IPS-20b (cell line): ENCODE results near the gene SNX11.
A peak's percentile ranks its signal among the peaks of the same experiment; 100 is the strongest.
"Not testable (repeated sequence)": the region's sequence is repeated elsewhere in the genome, so short reads cannot be mapped to it uniquely, and the experiment has no call there.

ENCODE experiments used
- H3K27ac ChIP-seq: one replicate; pipeline ENCODE4 v1.5.1; 2013; ENCODE audit warnings: low read length
- H3K27me3 ChIP-seq: 2 replicates; pipeline ENCODE4 v1.6.1; 2013; ENCODE audit warnings: mild to moderate bottlenecking, low read length, inconsistent platforms; ENCODE audit not compliant: insufficient read depth
- H3K36me3 ChIP-seq: 2 replicates; pipeline ENCODE4 v1.6.1; 2013; ENCODE audit warnings: low read depth, mild to moderate bottlenecking, inconsistent platforms, low read length, moderate library complexity; ENCODE audit not compliant: insufficient read depth
- H3K4me1 ChIP-seq: 2 replicates; pipeline ENCODE4 v1.6.1; 2013; ENCODE audit warnings: mild to moderate bottlenecking, control low read depth, inconsistent platforms, low read length, moderate library complexity; ENCODE audit not compliant: insufficient read depth
- H3K4me3 ChIP-seq: 2 replicates; pipeline ENCODE4 v1.5.1; 2013; ENCODE audit warnings: mild to moderate bottlenecking, low read length, inconsistent platforms
- H3K9ac ChIP-seq: 2 replicates; pipeline ENCODE4 v1.6.1; 2013; ENCODE audit warnings: low read depth, mild to moderate bottlenecking, inconsistent platforms, low read length, moderate library complexity
- H3K9me3 ChIP-seq: 2 replicates; pipeline ENCODE4 v1.6.1; 2013; ENCODE audit warnings: mild to moderate bottlenecking, low read depth, low read length, inconsistent platforms; ENCODE audit not compliant: insufficient read depth

Gene SNX11

GRCh38 chr17:48107137-48108055, at the start of gene SNX11:
Gene SNX11, plus strand, starts transcription at chr17:48107766. Its CDS starts 4,278 bp downstream, at chr17:48112044.
- no peaks in the 10 kb centered on the region; the same call in 1 of the 2 replicates for H3K27me3 ChIP-seq
- H3K9ac ChIP-seq = peak within 1 kb of the TSS; percentile 90
- H3K4me1 ChIP-seq = peaks cover 5% of the 10 kb centered on the region; the same call in 1 of the 2 replicates
- peak within 1 kb of the TSS; percentile 90 for H3K4me3 ChIP-seq
- H3K27ac ChIP-seq = no peak within 1 kb of the TSS
- no peaks in the 10 kb centered on the region for H3K9me3 ChIP-seq
- H3K36me3 ChIP-seq = no peaks in the 10 kb centered on the region

- H3K27me3 ChIP-seq = no peaks in the 10 kb centered on the region
- H3K36me3 ChIP-seq = peaks cover 72% of the 10 kb centered on the region
- H3K9ac ChIP-seq = no peak overlapping the region
- no peak overlapping the region for H3K27ac ChIP-seq
- peaks cover 23% of the 10 kb centered on the region for H3K4me1 ChIP-seq
- H3K9me3 ChIP-seq = no peaks in the 10 kb centered on the region
- H3K4me3 ChIP-seq = no peak overlapping the region
These were observed 49.0 kb upstream of the SNX11 start for GRCh38 chr17:48058393-48059124.

GRCh38 chr17:48059125-48059668, 48.4 kb upstream of the SNX11 start:
- Histone ChIP-seq H3K36me3 (peaks cover 76% of the 10 kb centered on the region), H3K27me3 (no peaks in the 10 kb centered on the region), H3K9me3 (no peaks in the 10 kb centered on the region), H3K9ac (no peak overlapping the region), H3K27ac (no peak overlapping the region), H3K4me1 (peaks cover 18% of the 10 kb centered on the region), H3K4me3 (no peak overlapping the region)

GRCh38 chr17:48060249-48060648, 47.3 kb upstream of the SNX11 start:
- Histone ChIP-seq H3K4me3 (no peak overlapping the region), H3K27me3 (no peaks in the 10 kb centered on the region), H3K36me3 (peaks cover 87% of the 10 kb centered on the region), H3K9me3 (no peaks in the 10 kb centered on the region), H3K9ac (no peak overlapping the region), H3K27ac (no peak overlapping the region), H3K4me1 (peaks cover 17% of the 10 kb centered on the region)

GRCh38 chr17:48062273-48062672, 45.3 kb upstream of the SNX11 start:
- H3K9ac ChIP-seq = no peak overlapping the region
- peaks cover 14% of the 10 kb centered on the region; the same call in 1 of the 2 replicates for H3K4me1 ChIP-seq

GRCh38 chr17:48064638-48065037, 42.9 kb upstream of the SNX11 start:
- Histone ChIP-seq H3K4me3 (no peak overlapping the region), H3K9ac (no peak overlapping the region), H3K27me3 (no peaks in the 10 kb centered on the region), H3K9me3 (no peaks in the 10 kb centered on the region), H3K4me1 (peaks cover 13% of the 10 kb centered on the region; the same call in 1 of the 2 replicates), H3K36me3 (peaks cover 86% of the 10 kb centered on the region), H3K27ac (no peak overlapping the region)

More at GRCh38 chr17:48062273-48062672, 45.3 kb upstream of the SNX11 start:
- Histone ChIP-seq H3K36me3 (peaks cover 92% of the 10 kb centered on the region), H3K27me3 (no peaks in the 10 kb centered on the region), H3K27ac (no peak overlapping the region), H3K4me3 (no peak overlapping the region), H3K9me3 (no peaks in the 10 kb centered on the region)

- Histone ChIP-seq H3K4me3 (no peak overlapping the region), H3K27ac (no peak overlapping the region), H3K4me1 (peaks cover 13% of the 10 kb centered on the region; the same call in 1 of the 2 replicates), H3K27me3 (no peaks in the 10 kb centered on the region), H3K9ac (no peak overlapping the region), H3K36me3 (peaks cover 89% of the 10 kb centered on the region), H3K9me3 (no peaks in the 10 kb centered on the region)
These were observed 41.4 kb upstream of the SNX11 start for GRCh38 chr17:48066192-48066591.

GRCh38 chr17:48066656-48067055, 40.9 kb upstream of the SNX11 start:
- no peak overlapping the region for H3K27ac ChIP-seq
- peaks cover 89% of the 10 kb centered on the region for H3K36me3 ChIP-seq
- H3K4me1 ChIP-seq = peaks cover 13% of the 10 kb centered on the region; the same call in 1 of the 2 replicates
- H3K4me3 ChIP-seq = no peak overlapping the region
- H3K9me3 ChIP-seq = no peaks in the 10 kb centered on the region
- H3K27me3 ChIP-seq = no peaks in the 10 kb centered on the region
- no peak overlapping the region for H3K9ac ChIP-seq

GRCh38 chr17:48067245-48067644, 40.3 kb upstream of the SNX11 start:
- Histone ChIP-seq H3K36me3 (peaks cover 89% of the 10 kb centered on the region), H3K4me1 (peaks cover 13% of the 10 kb centered on the region; the same call in 1 of the 2 replicates), H3K9ac (no peak overlapping the region), H3K27me3 (no peaks in the 10 kb centered on the region), H3K27ac (no peak overlapping the region), H3K4me3 (no peak overlapping the region), H3K9me3 (no peaks in the 10 kb centered on the region)

- H3K9me3 ChIP-seq, H3K27ac ChIP-seq, H3K27me3 ChIP-seq, H3K4me3 ChIP-seq, H3K9ac ChIP-seq: not testable (repeated sequence)
- peaks cover 13% of the 10 kb centered on the region; the same call in 1 of the 2 replicates for H3K4me1 ChIP-seq
- peaks cover 88% of the 10 kb centered on the region for H3K36me3 ChIP-seq
These were observed 39.8 kb upstream of the SNX11 start for GRCh38 chr17:48067808-48068207.

- H3K9me3 ChIP-seq = no peaks in the 10 kb centered on the region
- no peaks in the 10 kb centered on the region for H3K27me3 ChIP-seq
- no peak overlapping the region for H3K9ac ChIP-seq
- peaks cover 88% of the 10 kb centered on the region for H3K36me3 ChIP-seq
- no peak overlapping the region for H3K27ac ChIP-seq
- H3K4me3 ChIP-seq = no peak overlapping the region
- H3K4me1 ChIP-seq = peaks cover 13% of the 10 kb centered on the region; the same call in 1 of the 2 replicates
These were observed 39.0 kb upstream of the SNX11 start for GRCh38 chr17:48068491-48068961.
